Neural progenitor cell (in vitro differentiated cells): ENCODE data around the gene LIMD2. TPM values are rescaled to one million over a fixed set of nuclear protein-coding genes. Genes with fewer than 3 reads are reported as not detected.

ENCODE experiments used
- DNase-seq: peaks from one replicate; pipeline ENCODE4 v3.0.0-alpha.2; 2016; ENCODE audit warnings: low spot score
- H2AFZ ChIP-seq: fragments of 200-600 bp; sonication (generic); replicated peaks from 2 replicates; pipeline ENCODE4 v1.6.1; 2016; ENCODE audit warnings: antibody characterized with exemption
- H3F3A ChIP-seq: fragments of 200-600 bp; sonication (generic); 2 replicates; pipeline ENCODE4 v1.6.1; 2016; ENCODE audit warnings: antibody characterized with exemption, low read depth
- H3K27ac ChIP-seq: fragments of 200-600 bp; sonication (generic); 2 replicates; pipeline ENCODE4 v1.5.1; 2016; ENCODE audit warnings: mild to moderate bottlenecking
- H3K27me3 ChIP-seq: fragments of 200-600 bp; sonication (generic); 2 replicates; pipeline ENCODE4 v1.6.1; 2016; ENCODE audit warnings: mild to moderate bottlenecking, moderate library complexity
- H3K36me3 ChIP-seq: fragments of 200-600 bp; sonication (generic); 2 replicates; pipeline ENCODE4 v1.5.1; 2016
- H3K4me1 ChIP-seq: fragments of 200-600 bp; sonication (generic); 2 replicates; pipeline ENCODE4 v1.6.1; 2016; ENCODE audit warnings: mixed run types
- H3K4me2 ChIP-seq: fragments of 200-600 bp; sonication (generic); 2 replicates; pipeline ENCODE4 v1.6.1; 2016
- H3K4me3 ChIP-seq: fragments of 200-600 bp; sonication (generic); 2 replicates; pipeline ENCODE4 v1.5.1; 2016
- H3K79me2 ChIP-seq: fragments of 200-600 bp; sonication (generic); 2 replicates; pipeline ENCODE4 v1.6.1; 2016; ENCODE audit warnings: low read depth
- H3K9ac ChIP-seq: fragments of 200-600 bp; sonication (generic); 2 replicates; pipeline ENCODE4 v1.6.1; 2016
- H3K9me3 ChIP-seq: fragments of 200-600 bp; sonication (generic); 2 replicates; pipeline ENCODE4 v1.5.1; 2016; ENCODE audit warnings: low read depth
- H4K20me1 ChIP-seq: fragments of 200-600 bp; sonication (generic); 2 replicates; pipeline ENCODE4 v1.6.1; 2016; ENCODE audit warnings: low read depth
- H3K27ac Mint-ChIP-seq: 3 replicates; pipeline ENCODE4 v1.8.0; 2021; ENCODE audit warnings: mixed read lengths
- H3K27me3 Mint-ChIP-seq: 2 replicates; pipeline ENCODE4 v1.8.0; 2022; ENCODE audit warnings: low read depth, mild to moderate bottlenecking, inconsistent platforms, moderate library complexity, mixed read lengths; ENCODE audit not compliant: insufficient read depth
- H3K36me3 Mint-ChIP-seq: 3 replicates; pipeline ENCODE4 v1.8.0; 2021; ENCODE audit warnings: mixed read lengths
- H3K4me1 Mint-ChIP-seq: 3 replicates; pipeline ENCODE4 v1.8.0; 2021; ENCODE audit warnings: mixed read lengths
- H3K4me3 Mint-ChIP-seq: 3 replicates; pipeline ENCODE4 v1.8.0; 2021; ENCODE audit warnings: mild to moderate bottlenecking, moderate library complexity, mixed read lengths
- H3K9me3 Mint-ChIP-seq: 3 replicates; pipeline ENCODE4 v1.8.0; 2020; ENCODE audit warnings: mixed read lengths
- CTCF ChIP-seq: fragments of 200-600 bp; sonication (generic); IDR thresholded peaks from 2 replicates; pipeline ENCODE4 v1.5.1; 2017; ENCODE audit warnings: antibody characterized with exemption, mild to moderate bottlenecking
- EZH2 ChIP-seq: fragments of 200-600 bp; sonication (generic); IDR thresholded peaks from 2 replicates; pipeline ENCODE4 v1.6.1; 2017; ENCODE audit warnings: antibody characterized with exemption, mild to moderate bottlenecking, moderate library complexity
- EZH2phosphoT487 ChIP-seq: fragments of 200-600 bp; sonication (generic); IDR thresholded peaks from 2 replicates; pipeline ENCODE4 v1.6.1; 2017; ENCODE audit warnings: antibody characterized with exemption
- total RNA-seq: library from RNA; depleted of rRNA; stranded (reverse); fragments of >200 nt; gene quantifications from 2 replicates; pipeline ENCODE4 v1.2.3, GENCODE V29; 2015; ENCODE audit warnings: low replicate concordance

The LIMD2 gene
- total RNA-seq, 1 donor from 2014 or later = 7.0 TPM

DNA sequence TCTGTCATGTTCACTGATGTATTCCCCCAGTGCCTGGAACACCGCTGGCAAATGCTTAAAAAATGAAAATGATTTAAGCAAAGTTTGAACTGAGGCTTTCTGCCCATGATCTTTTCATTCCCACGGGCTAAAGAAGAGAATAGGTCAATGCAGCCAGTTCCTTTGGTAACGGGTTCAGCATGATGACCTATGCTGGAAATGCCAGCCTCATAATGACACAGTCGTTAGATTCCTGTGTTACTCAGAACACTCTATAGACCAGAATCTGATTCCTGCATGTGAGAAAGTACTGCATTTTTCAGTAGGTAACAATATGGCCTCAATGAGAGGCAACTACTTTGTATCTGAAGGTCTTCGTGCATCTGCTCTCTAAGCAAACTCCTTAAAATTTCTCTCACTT lies 19.1 kb upstream of the LIMD2 start:
- peaks cover 7% of the 10 kb centered on the region for H3K36me3 Mint-ChIP-seq
- TF ChIP-seq CTCF (no peak), EZH2phosphoT487 (no peak), EZH2 (no peak)
- Histone ChIP-seq H3F3A (no peaks in the 10 kb centered on the region), H4K20me1 (no peaks in the 10 kb centered on the region), H3K36me3 (no peaks in the 10 kb centered on the region), H2AFZ (no peak overlapping the region), H3K27me3 (no peaks in the 10 kb centered on the region), H3K9me3 (no peaks in the 10 kb centered on the region), H3K4me3 (no peak overlapping the region), H3K4me1 (no peaks in the 10 kb centered on the region), H3K27ac (no peak overlapping the region), H3K9ac (no peak overlapping the region), H3K4me2 (no peak overlapping the region), H3K79me2 (no peaks in the 10 kb centered on the region)
- no peak for DNase-seq
- no peak overlapping the region for H3K27ac Mint-ChIP-seq
- H3K4me3 Mint-ChIP-seq = no peak overlapping the region
- no peaks in the 10 kb centered on the region for H3K27me3 Mint-ChIP-seq
- H3K4me1 Mint-ChIP-seq = no peaks in the 10 kb centered on the region
- no peaks in the 10 kb centered on the region for H3K9me3 Mint-ChIP-seq

DNA sequence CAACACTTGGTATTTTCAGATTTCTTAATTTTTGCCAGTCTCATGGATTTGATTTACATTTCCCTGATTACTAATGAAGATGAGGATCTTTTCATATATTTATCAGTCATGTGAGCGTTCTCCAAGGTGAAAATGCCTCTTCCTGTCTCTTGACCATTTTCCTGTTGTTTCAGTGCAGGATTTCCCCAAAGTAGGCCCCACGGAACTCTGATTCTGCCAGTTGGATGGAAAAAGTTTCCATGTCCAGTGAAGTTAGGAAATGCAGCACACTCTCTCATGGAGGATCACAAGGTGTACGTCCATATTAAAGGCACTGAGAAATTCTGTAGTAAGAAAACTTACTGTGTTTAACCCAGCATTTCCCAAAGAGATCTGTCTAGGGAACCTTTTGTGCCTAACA lies 16.5 kb upstream of the LIMD2 start:
- Histone ChIP-seq H3K4me2 (no peak overlapping the region), H3F3A (no peaks in the 10 kb centered on the region), H4K20me1 (no peaks in the 10 kb centered on the region), H2AFZ (no peak overlapping the region), H3K27ac (no peak overlapping the region), H3K9me3 (no peaks in the 10 kb centered on the region), H3K27me3 (no peaks in the 10 kb centered on the region), H3K36me3 (no peaks in the 10 kb centered on the region), H3K4me3 (no peak overlapping the region), H3K79me2 (no peaks in the 10 kb centered on the region), H3K4me1 (no peaks in the 10 kb centered on the region), H3K9ac (no peak overlapping the region)
- no peaks in the 10 kb centered on the region for H3K4me1 Mint-ChIP-seq
- H3K27me3 Mint-ChIP-seq = no peaks in the 10 kb centered on the region
- TF ChIP-seq EZH2phosphoT487 = no peak
- no peak for DNase-seq
- no peak overlapping the region for H3K4me3 Mint-ChIP-seq
- H3K9me3 Mint-ChIP-seq = no peaks in the 10 kb centered on the region
- no peak overlapping the region for H3K27ac Mint-ChIP-seq
- H3K36me3 Mint-ChIP-seq = peaks cover 14% of the 10 kb centered on the region

- H2AFZ ChIP-seq = no peak overlapping the region
- no peaks in the 10 kb centered on the region for H3K27me3 ChIP-seq
- TF ChIP-seq EZH2 = no peak
- no peak for TF ChIP-seq EZH2phosphoT487
- no peak for TF ChIP-seq CTCF
- no peaks in the 10 kb centered on the region for H3F3A ChIP-seq
- no peak overlapping the region for H3K27ac ChIP-seq
- H3K27me3 Mint-ChIP-seq = no peaks in the 10 kb centered on the region
- no peaks in the 10 kb centered on the region for H3K79me2 ChIP-seq
- H3K9me3 ChIP-seq = no peaks in the 10 kb centered on the region
- H3K4me3 Mint-ChIP-seq = no peak overlapping the region
- no peaks in the 10 kb centered on the region for H4K20me1 ChIP-seq
- no peak overlapping the region for H3K4me3 ChIP-seq
- no peaks in the 10 kb centered on the region for H3K9me3 Mint-ChIP-seq
- no peaks in the 10 kb centered on the region for H3K36me3 ChIP-seq
- no peak overlapping the region for H3K4me2 ChIP-seq
- H3K27ac Mint-ChIP-seq = no peak overlapping the region
- DNase-seq = no peak
- H3K36me3 Mint-ChIP-seq = peaks cover 14% of the 10 kb centered on the region
- no peaks in the 10 kb centered on the region for H3K4me1 Mint-ChIP-seq
- no peaks in the 10 kb centered on the region for H3K4me1 ChIP-seq
- no peak overlapping the region for H3K9ac ChIP-seq
These were observed 14.8 kb upstream of the LIMD2 start for GRCh38 chr17:63714550-63715277.

DNA sequence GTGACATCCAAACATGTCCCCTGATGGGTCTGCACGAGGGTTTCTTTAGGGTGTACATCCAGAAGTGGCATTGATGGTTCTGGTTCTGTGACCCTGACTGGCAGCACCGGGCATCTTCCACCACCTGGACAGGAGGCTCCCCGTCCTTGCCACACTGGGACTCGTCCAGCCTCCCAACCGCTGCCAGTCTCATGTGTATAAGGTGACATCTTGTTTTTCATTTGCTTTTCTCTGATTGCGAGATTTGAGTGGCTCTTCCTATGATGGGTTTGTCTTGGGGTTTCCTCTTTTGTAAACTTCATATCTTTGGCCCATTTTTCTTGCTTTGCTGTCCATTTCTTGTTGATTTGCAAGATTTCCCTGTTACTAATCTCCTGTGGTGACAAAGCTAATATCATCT lies 9.2 kb upstream of the LIMD2 start:
- Histone ChIP-seq H3K27ac (no peak overlapping the region), H3K36me3 (no peaks in the 10 kb centered on the region), H3K79me2 (no peaks in the 10 kb centered on the region), H3K4me2 (no peak overlapping the region), H4K20me1 (peaks cover 8% of the 10 kb centered on the region), H3F3A (peaks cover 7% of the 10 kb centered on the region), H3K4me1 (no peaks in the 10 kb centered on the region), H3K9me3 (no peaks in the 10 kb centered on the region), H3K27me3 (no peaks in the 10 kb centered on the region), H2AFZ (no peak overlapping the region), H3K9ac (no peak overlapping the region), H3K4me3 (no peak overlapping the region)
- peaks cover 3% of the 10 kb centered on the region for H3K4me1 Mint-ChIP-seq
- DNase-seq = no peak
- no peaks in the 10 kb centered on the region for H3K9me3 Mint-ChIP-seq
- H3K36me3 Mint-ChIP-seq = peaks cover 14% of the 10 kb centered on the region
- H3K27ac Mint-ChIP-seq = no peak overlapping the region
- H3K27me3 Mint-ChIP-seq = no peaks in the 10 kb centered on the region
- no peak overlapping the region for H3K4me3 Mint-ChIP-seq
- TF ChIP-seq EZH2 = no peak
- TF ChIP-seq CTCF = no peak
- no peak for TF ChIP-seq EZH2phosphoT487
